CD14-positive monocyte (primary cell): ENCODE measurements around the gene TMEM187. TPM values are rescaled to one million over a fixed set of nuclear protein-coding genes. Genes with fewer than 3 reads are reported as not detected.

ENCODE experiments used
- DNase-seq, 3 donors: peaks; one replicate each; pipeline ENCODE4 v3.0.0-alpha.2; 2011 to 2022
- H2AFZ ChIP-seq: 2 replicates; pipeline ENCODE4 v1.6.0; 2012; ENCODE audit warnings: mild to moderate bottlenecking, low read depth, low read length, inconsistent platforms; ENCODE audit not compliant: insufficient read depth, poor library complexity, severe bottlenecking
- H3K27ac ChIP-seq, 2 donors: 1 replicate in 1 of 2; 2 replicates in 1 of 2; pipeline ENCODE4 v1.5.1; 2012 to 2013; ENCODE audit warnings: low read length in 2 of 2, control low read depth in 1 of 2, inconsistent platforms in 1 of 2, low read depth in 1 of 2, mild to moderate bottlenecking in 1 of 2
- H3K27me3 ChIP-seq, 2 donors: one replicate each; pipeline versions ENCODE4 v1.6.0 to v1.6.1; 2011 to 2013; ENCODE audit warnings: low read length in 2 of 2; ENCODE audit not compliant: control insufficient read depth in 2 of 2, insufficient read depth in 2 of 2
- H3K36me3 ChIP-seq, 2 donors: replicated peaks in 1 of 2; 1 replicate in 1 of 2; 2 replicates in 1 of 2; pipeline versions ENCODE4 v1.5.1 to v1.6.1; 2012 to 2013; ENCODE audit warnings: low read length in 2 of 2, control low read depth in 1 of 2, inconsistent platforms in 1 of 2, mild to moderate bottlenecking in 1 of 2; ENCODE audit not compliant: insufficient read depth in 2 of 2, control insufficient read depth in 1 of 2
- H3K4me1 ChIP-seq, 2 donors: 1 replicate in 1 of 2; 2 replicates in 1 of 2; pipeline versions ENCODE4 v1.5.1 to v1.6.1; 2012 to 2013; ENCODE audit warnings: low read length in 2 of 2, control low read depth in 1 of 2, inconsistent platforms in 1 of 2, mild to moderate bottlenecking in 1 of 2, moderate library complexity in 1 of 2; ENCODE audit not compliant: insufficient read depth in 2 of 2, control insufficient read depth in 1 of 2
- H3K4me2 ChIP-seq: replicated peaks from 2 replicates; pipeline ENCODE3; 2012; ENCODE audit warnings: low read length, moderate library complexity, mild to moderate bottlenecking; ENCODE audit not compliant: poor library complexity, severe bottlenecking; ENCODE audit errors: extremely low read depth
- H3K4me3 ChIP-seq, 3 experiments: fragments of 200-600 bp in 1 of 3; sonication (generic) in 1 of 3; replicated peaks in 1 of 3; 1 replicate in 2 of 3; 2 replicates in 1 of 3; pipeline ENCODE4 v1.5.1; 2011 to 2013; ENCODE audit warnings: low read length in 3 of 3, mild to moderate bottlenecking in 3 of 3, control low read depth in 2 of 3, low read depth in 2 of 3, inconsistent platforms in 1 of 3, moderate library complexity in 1 of 3
- H3K79me2 ChIP-seq: 2 replicates; pipeline ENCODE4 v1.6.0; 2012; ENCODE audit warnings: mild to moderate bottlenecking, control low read depth, inconsistent platforms, low read length, moderate library complexity; ENCODE audit not compliant: insufficient read depth
- H3K9ac ChIP-seq: 2 replicates; pipeline ENCODE4 v1.6.0; 2017; ENCODE audit warnings: low read length, mild to moderate bottlenecking; ENCODE audit not compliant: insufficient read depth, poor library complexity, severe bottlenecking
- H3K9me3 ChIP-seq, 2 donors: replicated peaks in 1 of 2; 1 replicate in 1 of 2; 2 replicates in 1 of 2; pipeline versions ENCODE4 v1.5.1 to v1.6.1; 2012 to 2013; ENCODE audit warnings: low read length in 2 of 2, control low read depth in 1 of 2; ENCODE audit not compliant: control insufficient read depth in 1 of 2, insufficient read depth in 1 of 2
- H4K20me1 ChIP-seq: 2 replicates; pipeline ENCODE4 v1.6.0; 2012; ENCODE audit warnings: mild to moderate bottlenecking, low read length, control low read depth, moderate library complexity; ENCODE audit not compliant: insufficient read depth
- H3K27ac Mint-ChIP-seq, 7 donors: one replicate each; pipeline ENCODE4 v1.8.0; 2020; ENCODE audit warnings: mild to moderate bottlenecking in 7 of 7, mixed read lengths in 7 of 7, moderate library complexity in 6 of 7, inconsistent platforms in 2 of 7
- H3K27me3 Mint-ChIP-seq, 3 donors: one replicate each; pipeline ENCODE4 v1.8.0; 2021 to 2022; ENCODE audit warnings: low read depth in 3 of 3, mild to moderate bottlenecking in 3 of 3, mixed read lengths in 3 of 3, moderate library complexity in 3 of 3, inconsistent platforms in 1 of 3
- H3K36me3 Mint-ChIP-seq, 2 donors: one replicate each; pipeline ENCODE4 v1.8.0; 2020; ENCODE audit warnings: mixed read lengths in 2 of 2, inconsistent platforms in 1 of 2, mild to moderate bottlenecking in 1 of 2
- H3K4me1 Mint-ChIP-seq: one replicate; pipeline ENCODE4 v1.8.0; 2020; ENCODE audit warnings: mild to moderate bottlenecking, mixed read lengths
- H3K4me3 Mint-ChIP-seq, 2 donors: one replicate each; pipeline ENCODE4 v1.8.0; 2020; ENCODE audit warnings: mild to moderate bottlenecking in 2 of 2, mixed read lengths in 2 of 2, moderate library complexity in 1 of 2
- H3K9me3 Mint-ChIP-seq, 7 donors: one replicate each; pipeline ENCODE4 v1.8.0; 2020 to 2022; ENCODE audit warnings: mixed read lengths in 7 of 7, mild to moderate bottlenecking in 6 of 7, moderate library complexity in 6 of 7, inconsistent platforms in 2 of 7
- CTCF ChIP-seq: fragments of 200-600 bp; IDR thresholded peaks from one replicate; pipeline ENCODE4 v1.8.0; 2022; ENCODE audit warnings: antibody characterized with exemption, mild to moderate bottlenecking
- WGBS: methylation state at CpG from one replicate; pipeline ENCODE4 v1.1.5; 2013; ENCODE audit warnings: missing lambda C conversion rate; ENCODE audit not compliant: insufficient coverage; 5-methylcytosine and 5-hydroxymethylcytosine counted together
- intact Hi-C, 2 donors: fragments of 100-400 bp; cut with micrococcal nuclease; formaldehyde crosslinking; loops; one replicate each; pipeline versions ENCODE4 v1.15.0 to v1.15.1; 2023
- polyA plus RNA-seq, 3 donors: library from polyadenylated mRNA; depleted of rRNA in 1 of 3; unstranded in 2 of 3; stranded (reverse) in 1 of 3; fragments of 300-500 nt in 2 of 3; fragments of >200 nt in 1 of 3; fragmentation: Illumina TruSeq in 2 of 3; gene quantifications; 1 replicate in 2 of 3; 2 replicates in 1 of 3; pipeline ENCODE4 v1.2.3, GENCODE V29; 2012 to 2021

TMEM187 gene
- polyA plus RNA-seq, 3 donors = 2.8 to 10.3 (median 4.9) TPM

- H3K4me1 ChIP-seq = peaks cover 40 to 67% of the 10 kb centered on the region in 2 donors
- H3K9me3 ChIP-seq = no peaks in the 10 kb centered on the region
- Mint-ChIP-seq H3K27ac (peak overlapping the region in 5 of 7 donors; percentile 34 to 72 (median 45)), H3K36me3 (peaks cover 19 to 35% of the 10 kb centered on the region in 2 donors), H3K9me3 (peaks cover 0 to 14% (median 6%) of the 10 kb centered on the region in 7 donors), H3K4me3 (peak overlapping the region; percentile 86 to 95), H3K27me3 (peaks cover 0 to 43% (median 0%) of the 10 kb centered on the region in 3 donors), H3K4me1 (peaks cover 27% of the 10 kb centered on the region)
- H3K4me3 ChIP-seq = peak overlapping the region in 2 of 3 experiments; percentile 3 to 89
- H3K4me2 ChIP-seq = peak overlapping the region; percentile 97
- H2AFZ ChIP-seq = no peak overlapping the region
- H3K9ac ChIP-seq = no peak overlapping the region
- peaks cover 70% of the 10 kb centered on the region for H3K79me2 ChIP-seq
- peaks cover 96% of the 10 kb centered on the region for H4K20me1 ChIP-seq
- no peaks in the 10 kb centered on the region for H3K27me3 ChIP-seq
- H3K27ac ChIP-seq = peak overlapping the region in 1 of 2 donors; percentile 41
- intact Hi-C loops = loop anchor here (10.0 kb wide), 2 partner anchors 128 to 158 kb away; partner anchors contain the start of genes IDH3G (in 1 of the 2), PLXNB3 (in 1 of the 2) and SSR4 (in 1 of the 2)
- peak; percentile 46 for TF ChIP-seq CTCF
- WGBS = 44% methylated on average over 12 of the region's 25 CpGs
- DNase-seq = peak in 1 of 3 donors; percentile 11
- peaks cover 30 to 32% of the 10 kb centered on the region in 2 donors for H3K36me3 ChIP-seq
These were observed 49.4 kb upstream of the TMEM187 start for GRCh38 chrX:153922932-153923857.

- Histone ChIP-seq H3K27me3 (no peaks in the 10 kb centered on the region), H2AFZ (peak overlapping the region; percentile 17), H3K36me3 (peaks cover 19 to 21% of the 10 kb centered on the region in 2 donors), H3K27ac (peak overlapping the region; percentile 50 to 81), H3K4me3 (peak overlapping the region; percentile 38 to 89 (median 86)), H4K20me1 (peaks cover 92% of the 10 kb centered on the region), H3K9me3 (no peaks in the 10 kb centered on the region), H3K4me1 (peaks cover 49 to 78% of the 10 kb centered on the region in 2 donors), H3K79me2 (peaks cover 66% of the 10 kb centered on the region), H3K9ac (peak overlapping the region; percentile 66), H3K4me2 (peak overlapping the region; percentile 97)
- H3K4me3 Mint-ChIP-seq = peak overlapping the region; percentile 86 to 95
- intact Hi-C loops = loop anchor here (10.0 kb wide), 2 partner anchors 130 to 160 kb away; partner anchors contain the start of genes IDH3G (in 1 of the 2), PLXNB3 (in 1 of the 2) and SSR4 (in 1 of the 2)
- peaks cover 0 to 34% (median 0%) of the 10 kb centered on the region in 3 donors for H3K27me3 Mint-ChIP-seq
- TF ChIP-seq CTCF = peak; percentile 52
- 0% methylated on average over 2 of the region's 14 CpGs for WGBS
- H3K36me3 Mint-ChIP-seq = peaks cover 10 to 26% of the 10 kb centered on the region in 2 donors
- peak overlapping the region; percentile 84 to 97 (median 90) for H3K27ac Mint-ChIP-seq
- peaks cover 0 to 17% (median 6%) of the 10 kb centered on the region in 7 donors for H3K9me3 Mint-ChIP-seq
- H3K4me1 Mint-ChIP-seq = peaks cover 35% of the 10 kb centered on the region
- DNase-seq = peak; percentile 63 to 75 (median 64)
These were observed 48.2 kb upstream of the TMEM187 start for GRCh38 chrX:153924149-153924861.
